GM18507 (cell line): ENCODE measurements around the gene RRAD.
"Not testable (repeated sequence)": the region's sequence is repeated elsewhere in the genome, so short reads cannot be mapped to it uniquely, and the experiment has no call there.

Experiments
- DNase-seq: peaks from one replicate; pipeline ENCODE4 v3.0.0; 2011; ENCODE audit warnings: low read depth; ENCODE audit not compliant: insufficient read length; ENCODE audit errors: extremely low spot score
- FAIRE-seq: peaks from 2 replicates; lab custom pipeline; 2011; peaks lifted over from hg19 to GRCh38; lab: Jason Lieb, UNC

Gene RRAD

GRCh38 chr16:66925322-66925840 is at the start of gene RRAD:
TSS of gene RRAD (minus strand) at chr16:66925535. CDS start at chr16:66925179, 356 bp downstream.
- no peak for FAIRE-seq
- no peak for DNase-seq

- FAIRE-seq, DNase-seq: not testable (repeated sequence)
Observed at GRCh38 chr16:66974932-66975246, 49.6 kb upstream of the RRAD start.

- not testable (repeated sequence) for FAIRE-seq, DNase-seq
Observed at GRCh38 chr16:66974156-66974931, 49.0 kb upstream of the RRAD start.

- DNase-seq (no peak), FAIRE-seq (no peak)
Observed at GRCh38 chr16:66973716-66974115, 48.4 kb upstream of the RRAD start.

GRCh38 chr16:66972983-66973382 is 47.6 kb upstream of the RRAD start:
- DNase-seq (no peak), FAIRE-seq (no peak)

GRCh38 chr16:66970775-66971720 is 45.7 kb upstream of the RRAD start:
- DNase-seq (no peak), FAIRE-seq (no peak)

- FAIRE-seq (no peak), DNase-seq (no peak)
Observed at GRCh38 chr16:66968847-66969246, 43.5 kb upstream of the RRAD start.

- FAIRE-seq (no peak), DNase-seq (no peak)
Observed at GRCh38 chr16:66964049-66964448, 38.7 kb upstream of the RRAD start.

GRCh38 chr16:66961914-66962313 is 36.6 kb upstream of the RRAD start:
- FAIRE-seq (peak; percentile 50), DNase-seq (no peak)

GRCh38 chr16:66961065-66961744 is 35.9 kb upstream of the RRAD start, which contains the start of gene CES3:
TSS of gene CES3 (plus strand) at chr16:66961266. CDS start at chr16:66961308, 42 bp downstream.
- DNase-seq (no peak), FAIRE-seq (peak; percentile 92)

GRCh38 chr16:66960270-66960669 is 34.9 kb upstream of the RRAD start:
- FAIRE-seq (no peak), DNase-seq (no peak)

GRCh38 chr16:66959704-66960161 is 34.4 kb upstream of the RRAD start:
- no peak for FAIRE-seq
- no peak for DNase-seq

GRCh38 chr16:66958857-66959703 is 33.7 kb upstream of the RRAD start:
- DNase-seq (no peak), FAIRE-seq (no peak)

- not testable (repeated sequence) for FAIRE-seq, DNase-seq
Observed at GRCh38 chr16:66956154-66956457, 30.8 kb upstream of the RRAD start.

- DNase-seq, FAIRE-seq: not testable (repeated sequence)
Observed at GRCh38 chr16:66955363-66956153, 30.2 kb upstream of the RRAD start.

GRCh38 chr16:66954097-66954659 is 28.8 kb upstream of the RRAD start:
- FAIRE-seq (peak; percentile 76), DNase-seq (peak; percentile 49)

GRCh38 chr16:66953462-66954096 is 28.2 kb upstream of the RRAD start:
- FAIRE-seq: no peak
- DNase-seq: no peak
